A549 (cell line): ENCODE results near the gene MSN. TPM values are rescaled to one million over a fixed set of nuclear protein-coding genes. Genes with fewer than 3 reads are reported as not detected.
A peak's percentile ranks its signal among the peaks of the same experiment; 100 is the strongest.

Source experiments
- ATAC-seq, 2 experiments: fragments of 200-7000 bp in 1 of 2; fragments of >200 bp in 1 of 2; cut with Nextera tagmentation in 1 of 2; cut with Tn5 transposase in 1 of 2; 3 replicates each; pipeline versions ENCODE4 v1.8.0 to v1.9.1; 2018 to 2020; ENCODE audit warnings: mild to moderate bottlenecking in 1 of 2, moderate library complexity in 1 of 2
- CTCF ChIA-PET: fragments of 300-600 bp; sonication (Branson Sonifier 250); formaldehyde crosslinking; extraction: SDS; loops from one replicate; lab custom pipeline; 2021; ENCODE audit warnings: antibody characterized with exemption, inconsistent platforms; lab: Yijun Ruan, JAX
- POLR2A ChIA-PET: fragments of 350-600 bp; formaldehyde crosslinking; extraction: SDS; loops from one replicate; lab custom pipeline; 2021; ENCODE audit warnings: antibody characterized with exemption, inconsistent platforms; lab: Yijun Ruan, JAX
- DNase-seq, 2 experiments: peaks; one replicate each; pipeline versions ENCODE4 v3.0.0 to v3.0.0-alpha.2; 2011 to 2016; ENCODE audit warnings: low read depth in 1 of 2, low spot score in 1 of 2
- FAIRE-seq: peaks from 2 replicates; lab custom pipeline; 2011; peaks lifted over from hg19 to GRCh38; lab: Jason Lieb, UNC
- H3K27ac ChIP-seq, 2 experiments: fragments of >200 bp; sonication (Bioruptor Twin); formaldehyde crosslinking; 3 replicates each; pipeline ENCODE4 v1.5.1; 2016 to 2017
- H3K4me1 ChIP-seq: fragments of >200 bp; sonication (Bioruptor Twin); formaldehyde crosslinking; 3 replicates; pipeline ENCODE4 v1.6.1; 2016
- H3K4me2 ChIP-seq: fragments of >200 bp; sonication (Bioruptor Twin); formaldehyde crosslinking; 3 replicates; pipeline ENCODE4 v1.6.1; 2016
- H3K4me3 ChIP-seq: fragments of >200 bp; sonication (Bioruptor Twin); formaldehyde crosslinking; 3 replicates; pipeline ENCODE4 v1.5.1; 2016
- H3K9me3 ChIP-seq: fragments of >200 bp; sonication (Bioruptor Twin); formaldehyde crosslinking; 3 replicates; pipeline ENCODE4 v1.6.1; 2016
- BHLHE40 ChIP-seq: IDR thresholded peaks from 2 replicates; pipeline ENCODE4 v1.6.1; 2012; ENCODE audit warnings: low read depth, low read length, inconsistent platforms
- CBX2 ChIP-seq: fragments of 200-600 bp; sonication (generic); IDR thresholded peaks from 2 replicates; pipeline ENCODE4 v1.6.1; 2016; ENCODE audit warnings: low read depth, mild to moderate bottlenecking, borderline replicate concordance
- CEBPB ChIP-seq, 2 experiments: fragments of >200 bp in 1 of 2; sonication (Bioruptor Twin) in 1 of 2; formaldehyde crosslinking in 1 of 2; IDR thresholded peaks; 2 replicates each; pipeline ENCODE4 v1.6.1; 2012 to 2016
- CHD2 ChIP-seq: fragments of 150-350 bp; IDR thresholded peaks from 2 replicates; pipeline ENCODE4 v1.6.1; 2014; ENCODE audit warnings: low read length; ENCODE audit not compliant: partially characterized antibody
- EHF ChIP-seq: fragments of 250-450 bp; sonication (Bioruptor Pico); IDR thresholded peaks from 2 replicates; pipeline ENCODE4 v1.5.0; 2020; ENCODE audit warnings: mild to moderate bottlenecking
- EHMT2 ChIP-seq: fragments of 200-600 bp; sonication (generic); IDR thresholded peaks from 2 replicates; pipeline ENCODE4 v1.6.1; 2016; ENCODE audit warnings: antibody characterized with exemption, low read depth, mild to moderate bottlenecking, moderate library complexity
- EP300 ChIP-seq, 2 experiments: fragments of >200 bp; sonication (Bioruptor Twin); formaldehyde crosslinking; IDR thresholded peaks; 2 replicates in 1 of 2; 3 replicates in 1 of 2; pipeline ENCODE4 v1.6.1; 2016 to 2017
- GATA3 ChIP-seq: IDR thresholded peaks from 2 replicates; pipeline ENCODE4 v1.6.1; 2012; ENCODE audit warnings: borderline replicate concordance
- HEYL ChIP-seq: fragments of 250-450 bp; sonication (Bioruptor Pico); IDR thresholded peaks from 2 replicates; pipeline ENCODE4 v1.8.0; 2021; ENCODE audit warnings: mild to moderate bottlenecking, moderate library complexity
- HOXA7 ChIP-seq: fragments of 250-450 bp; sonication (Bioruptor Pico); IDR thresholded peaks from 2 replicates; pipeline ENCODE4 v1.5.0; 2020; ENCODE audit warnings: mild to moderate bottlenecking, moderate library complexity
- HOXB5 ChIP-seq: fragments of 250-450 bp; sonication (Bioruptor Pico); IDR thresholded peaks from 2 replicates; pipeline ENCODE4 v1.5.0; 2020; ENCODE audit warnings: mild to moderate bottlenecking, moderate library complexity
- JUN ChIP-seq, 2 experiments: fragments of >200 bp; sonication (Bioruptor Twin); formaldehyde crosslinking; IDR thresholded peaks; 2 replicates in 1 of 2; 3 replicates in 1 of 2; pipeline ENCODE4 v1.6.1; 2016 to 2017
- JUNB ChIP-seq: fragments of >200 bp; sonication (Bioruptor Twin); formaldehyde crosslinking; IDR thresholded peaks from 2 replicates; pipeline ENCODE4 v1.6.1; 2016
- KDM1A ChIP-seq: fragments of 200-600 bp; sonication (generic); IDR thresholded peaks from 2 replicates; pipeline ENCODE4 v1.6.1; 2016; ENCODE audit warnings: low read depth, mild to moderate bottlenecking
- KDM5A ChIP-seq: fragments of 200-600 bp; sonication (generic); IDR thresholded peaks from 2 replicates; pipeline ENCODE4 v1.6.1; 2016; ENCODE audit warnings: antibody characterized with exemption, mild to moderate bottlenecking
- MAFK ChIP-seq: fragments of 450-650 bp; IDR thresholded peaks from 2 replicates; pipeline ENCODE4 v1.6.1; 2014; ENCODE audit not compliant: partially characterized antibody
- NPAS2 ChIP-seq: fragments of 250-450 bp; sonication (Bioruptor Pico); IDR thresholded peaks from 2 replicates; pipeline ENCODE4 v1.8.0; 2022; ENCODE audit warnings: mild to moderate bottlenecking, moderate library complexity, borderline replicate concordance
- NR3C1 ChIP-seq: fragments of >200 bp; sonication (Bioruptor Twin); formaldehyde crosslinking; IDR thresholded peaks from 3 replicates; pipeline ENCODE4 v1.6.1; 2017
- POLR2A ChIP-seq: IDR thresholded peaks from 2 replicates; pipeline ENCODE4 v1.6.1; 2012; ENCODE audit warnings: mild to moderate bottlenecking, low read length
- POLR2AphosphoS2 ChIP-seq: conservative IDR thresholded peaks from 2 replicates; pipeline ENCODE4 v1.6.1; 2012; ENCODE audit warnings: low read length, improper control_type of control experiment, inconsistent platforms
- RARB ChIP-seq: fragments of 250-450 bp; sonication (Bioruptor Pico); IDR thresholded peaks from 2 replicates; pipeline ENCODE4 v1.8.0; 2021; ENCODE audit warnings: mild to moderate bottlenecking, moderate library complexity
- RCOR1 ChIP-seq: fragments of 150-350 bp; IDR thresholded peaks from 2 replicates; pipeline ENCODE4 v1.6.1; 2014; ENCODE audit warnings: antibody characterized with exemption, low read length, low read depth
- RFX5 ChIP-seq: fragments of 450-650 bp; IDR thresholded peaks from 2 replicates; pipeline ENCODE4 v1.7.1; 2014; ENCODE audit warnings: antibody characterized with exemption, mild to moderate bottlenecking, moderate library complexity
- SREBF2 ChIP-seq: fragments of 450-650 bp; IDR thresholded peaks from 2 replicates; pipeline ENCODE4 v1.6.1; 2014; ENCODE audit warnings: mild to moderate bottlenecking, moderate library complexity
- ZNF302 ChIP-seq: fragments of 250-450 bp; sonication (Bioruptor Pico); IDR thresholded peaks from 2 replicates; pipeline ENCODE4 v1.9.0; 2021; ENCODE audit warnings: inconsistent platforms, mild to moderate bottlenecking, moderate library complexity
- WGBS: methylation state at CpG from one replicate; pipeline ENCODE4 v1.1.6; 2017; ENCODE audit errors: missing lambda C conversion rate; 5-methylcytosine and 5-hydroxymethylcytosine counted together
- polyA plus RNA-seq, 4 experiments: library from polyadenylated mRNA; depleted of rRNA in 3 of 4; stranded (reverse); fragments of >200 nt; fragmentation: RNase III in 1 of 4; extraction: RNeasy Plus Mini Kit Qiagen cat#74134 plus additional on column Dnase treatment in 1 of 4; gene quantifications; 2 replicates in 3 of 4; 3 replicates in 1 of 4; pipeline ENCODE4 v1.2.3, GENCODE V29; 2011 to 2017
- TF ChIP-seq, protein P1 (sequence below): fragments of 250-450 bp; sonication (Bioruptor Pico); IDR thresholded peaks from 2 replicates; pipeline ENCODE4 v1.5.0; 2020; ENCODE audit warnings: low read depth, mild to moderate bottlenecking, moderate library complexity
- TF ChIP-seq, protein P2 (sequence below): IDR thresholded peaks from 2 replicates; pipeline ENCODE4 v1.6.1; 2012
- TF ChIP-seq, protein P3 (sequence below): IDR thresholded peaks from 2 replicates; pipeline ENCODE4 v1.6.1; 2012; ENCODE audit warnings: low read depth, borderline replicate concordance
- TF ChIP-seq, protein P4 (sequence below): fragments of 150-350 bp; IDR thresholded peaks from 2 replicates; pipeline ENCODE4 v1.6.1; 2014; ENCODE audit warnings: low read depth, mild to moderate bottlenecking, low read length
- TF ChIP-seq, protein P5 (sequence below): fragments of >200 bp; sonication (Bioruptor Twin); formaldehyde crosslinking; IDR thresholded peaks from 2 replicates; pipeline ENCODE4 v1.6.1; 2016
- TF ChIP-seq, protein P6 (sequence below): fragments of >200 bp; sonication (Bioruptor Twin); formaldehyde crosslinking; IDR thresholded peaks from 3 replicates; pipeline ENCODE4 v1.6.1; 2016

The MSN gene
- polyA plus RNA-seq, 2 of the 4 experiments (the other 2 are of a cell fraction): 269 to 285 TPM

DNA sequence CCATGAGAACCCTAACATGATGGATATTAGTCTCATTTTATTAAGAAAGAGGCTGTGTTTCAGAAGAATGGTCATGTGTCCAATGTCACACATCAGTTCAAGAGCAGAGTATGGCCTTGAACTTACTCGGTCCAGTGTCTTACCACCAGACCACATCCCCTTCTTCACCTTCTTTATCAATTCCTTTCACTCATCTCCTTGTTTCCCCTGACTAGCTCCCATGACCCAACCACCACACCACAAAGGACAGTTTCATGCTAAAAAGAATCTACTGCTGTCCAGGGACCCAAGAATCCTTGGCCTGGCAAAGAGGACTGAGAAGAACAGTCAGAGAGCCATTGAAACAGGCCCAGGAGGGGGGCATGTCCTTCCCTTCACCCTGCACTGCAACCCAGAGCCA, 33.6 kb upstream of the MSN start:
- ChIA-PET CTCF (no interaction called here), POLR2A (no interaction called here)
- WGBS: 67% methylated on average over 1 of the region's 1 CpG
- Histone ChIP-seq H3K9me3 (no peaks in the 10 kb centered on the region), H3K4me3 (no peak overlapping the region), H3K27ac (no peak overlapping the region), H3K4me2 (no peak overlapping the region), H3K4me1 (peaks cover 10% of the 10 kb centered on the region)
- FAIRE-seq (peak; percentile 7), ATAC-seq (no peak), DNase-seq (no peak)
- TF ChIP-seq MAFK: no peak
- TF ChIP-seq, protein P1, sequence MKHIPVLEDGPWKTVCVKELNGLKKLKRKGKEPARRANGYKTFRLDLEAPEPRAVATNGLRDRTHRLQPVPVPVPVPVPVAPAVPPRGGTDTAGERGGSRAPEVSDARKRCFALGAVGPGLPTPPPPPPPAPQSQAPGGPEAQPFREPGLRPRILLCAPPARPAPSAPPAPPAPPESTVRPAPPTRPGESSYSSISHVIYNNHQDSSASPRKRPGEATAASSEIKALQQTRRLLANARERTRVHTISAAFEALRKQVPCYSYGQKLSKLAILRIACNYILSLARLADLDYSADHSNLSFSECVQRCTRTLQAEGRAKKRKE: no peak
- no peak for TF ChIP-seq HOXB5 (CRISPR knock-in tag)
- no peak for TF ChIP-seq ZNF302 (CRISPR knock-in tag)
- TF ChIP-seq RCOR1: no peak
- TF ChIP-seq POLR2A: no peak
- TF ChIP-seq, protein P2, sequence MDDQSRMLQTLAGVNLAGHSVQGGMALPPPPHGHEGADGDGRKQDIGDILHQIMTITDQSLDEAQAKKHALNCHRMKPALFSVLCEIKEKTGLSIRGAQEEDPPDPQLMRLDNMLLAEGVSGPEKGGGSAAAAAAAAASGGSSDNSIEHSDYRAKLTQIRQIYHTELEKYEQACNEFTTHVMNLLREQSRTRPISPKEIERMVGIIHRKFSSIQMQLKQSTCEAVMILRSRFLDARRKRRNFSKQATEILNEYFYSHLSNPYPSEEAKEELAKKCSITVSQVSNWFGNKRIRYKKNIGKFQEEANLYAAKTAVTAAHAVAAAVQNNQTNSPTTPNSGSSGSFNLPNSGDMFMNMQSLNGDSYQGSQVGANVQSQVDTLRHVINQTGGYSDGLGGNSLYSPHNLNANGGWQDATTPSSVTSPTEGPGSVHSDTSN: no peak
- TF ChIP-seq, protein P3, sequence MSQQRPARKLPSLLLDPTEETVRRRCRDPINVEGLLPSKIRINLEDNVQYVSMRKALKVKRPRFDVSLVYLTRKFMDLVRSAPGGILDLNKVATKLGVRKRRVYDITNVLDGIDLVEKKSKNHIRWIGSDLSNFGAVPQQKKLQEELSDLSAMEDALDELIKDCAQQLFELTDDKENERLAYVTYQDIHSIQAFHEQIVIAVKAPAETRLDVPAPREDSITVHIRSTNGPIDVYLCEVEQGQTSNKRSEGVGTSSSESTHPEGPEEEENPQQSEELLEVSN: no peak
- TF ChIP-seq GATA3: no peak
- no peak for TF ChIP-seq EP300 (IDR thresholded peaks at IDR 0.05)
- TF ChIP-seq JUNB: no peak
- TF ChIP-seq BHLHE40: no peak

DNA sequence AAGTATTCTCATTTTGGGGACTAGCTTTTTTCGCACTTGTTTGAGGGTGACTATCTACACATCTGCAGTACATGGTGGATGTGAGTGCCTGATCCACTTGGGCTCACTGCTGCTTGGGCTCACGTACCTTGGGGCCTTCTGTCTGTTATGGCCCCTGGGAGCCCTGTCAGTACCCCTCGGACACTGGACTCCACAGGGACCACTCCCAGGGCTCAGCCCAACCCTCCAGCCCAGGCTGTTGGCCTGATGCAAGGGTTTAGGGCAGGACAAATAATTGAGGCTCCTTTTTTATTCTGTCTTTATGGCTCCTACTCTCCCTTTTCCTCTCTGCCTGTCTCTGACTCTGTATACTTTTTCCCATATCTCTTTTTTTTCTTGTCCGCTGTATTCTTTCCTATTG, 32.7 kb upstream of the MSN start:
- FAIRE-seq (no peak), ATAC-seq (no peak), DNase-seq (no peak)
- TF ChIP-seq HEYL (CRISPR knock-in tag) (no peak), POLR2AphosphoS2 (no peak), RFX5 (no peak), NPAS2 (CRISPR knock-in tag) (no peak), RCOR1 (no peak), KDM1A (no peak), EHMT2 (no peak)
- TF ChIP-seq, protein P4, sequence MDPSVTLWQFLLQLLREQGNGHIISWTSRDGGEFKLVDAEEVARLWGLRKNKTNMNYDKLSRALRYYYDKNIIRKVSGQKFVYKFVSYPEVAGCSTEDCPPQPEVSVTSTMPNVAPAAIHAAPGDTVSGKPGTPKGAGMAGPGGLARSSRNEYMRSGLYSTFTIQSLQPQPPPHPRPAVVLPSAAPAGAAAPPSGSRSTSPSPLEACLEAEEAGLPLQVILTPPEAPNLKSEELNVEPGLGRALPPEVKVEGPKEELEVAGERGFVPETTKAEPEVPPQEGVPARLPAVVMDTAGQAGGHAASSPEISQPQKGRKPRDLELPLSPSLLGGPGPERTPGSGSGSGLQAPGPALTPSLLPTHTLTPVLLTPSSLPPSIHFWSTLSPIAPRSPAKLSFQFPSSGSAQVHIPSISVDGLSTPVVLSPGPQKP: no peak
- WGBS: 85% methylated on average over 4 of the region's 4 CpGs
- Histone ChIP-seq H3K4me2 (no peak overlapping the region), H3K27ac (0 out of 6 replicates have a peak overlapping the region, but pooled peaks of 1 of the 2 experiments have one; percentile 26), H3K4me1 (peaks cover 10% of the 10 kb centered on the region), H3K4me3 (no peak overlapping the region), H3K9me3 (no peaks in the 10 kb centered on the region)
- CTCF ChIA-PET: interaction anchor here (0.7 to 1.1 kb wide), 2 partner anchors 9 to 94 kb away, joined by 3 to 4 read pairs; no protein-coding TSS in a partner anchor
- POLR2A ChIA-PET: no interaction called here

DNA sequence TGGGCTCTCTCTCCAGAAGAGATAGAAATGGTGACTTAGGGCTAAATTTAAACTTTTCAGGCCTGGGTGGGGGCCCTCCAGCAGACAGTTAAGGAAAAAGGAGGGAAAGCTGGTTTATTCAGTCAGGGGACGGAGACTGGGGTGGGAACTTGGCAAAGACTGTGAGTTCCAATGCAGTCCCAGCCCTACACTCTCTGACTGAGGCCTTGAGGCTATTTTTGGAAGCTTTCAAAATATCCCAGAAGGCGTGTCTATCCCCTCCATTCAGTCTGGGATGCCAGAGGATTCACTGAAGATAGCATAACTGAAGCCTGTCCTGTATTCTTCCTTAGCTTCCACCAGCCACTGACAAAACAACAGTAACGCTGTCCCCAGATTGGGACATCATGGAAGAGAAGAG, 32.1 kb upstream of the MSN start:
- ChIA-PET CTCF (interaction anchor here (0.7 to 1.1 kb wide), 2 partner anchors 9 to 93 kb away, joined by 3 to 4 read pairs; no protein-coding TSS in a partner anchor), POLR2A (no interaction called here)
- WGBS: 57% methylated on average over 3 of the region's 3 CpGs
- H3K4me1 ChIP-seq: peaks cover 10% of the 10 kb centered on the region
- no peaks in the 10 kb centered on the region for H3K9me3 ChIP-seq
- FAIRE-seq: no peak
- no peak for DNase-seq
- no peak overlapping the region for H3K4me3 ChIP-seq
- H3K27ac ChIP-seq: peak overlapping the region in 1 of 2 experiments; percentile 52; a peak in 2 of 6 replicates
- peak in 1 of 2 experiments; percentile 44; a peak in 2 of 6 replicates for ATAC-seq
- no peak overlapping the region for H3K4me2 ChIP-seq
- TF ChIP-seq CHD2: no peak
- TF ChIP-seq RARB (CRISPR knock-in tag): no peak
- no peak for TF ChIP-seq EHF (CRISPR knock-in tag)
- TF ChIP-seq, protein P5, sequence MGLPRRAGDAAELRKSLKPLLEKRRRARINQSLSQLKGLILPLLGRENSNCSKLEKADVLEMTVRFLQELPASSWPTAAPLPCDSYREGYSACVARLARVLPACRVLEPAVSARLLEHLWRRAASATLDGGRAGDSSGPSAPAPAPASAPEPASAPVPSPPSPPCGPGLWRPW: no peak
- TF ChIP-seq BHLHE40: no peak
- TF ChIP-seq NR3C1: no peak
- TF ChIP-seq POLR2AphosphoS2: no peak
- TF ChIP-seq HEYL (CRISPR knock-in tag): no peak
- no peak for TF ChIP-seq JUN (IDR thresholded peaks at IDR 0.05)
- no peak for TF ChIP-seq RCOR1
- no peak for TF ChIP-seq HOXA7
- TF ChIP-seq KDM5A: no peak
- TF ChIP-seq CBX2: no peak
- no peak for TF ChIP-seq CEBPB (IDR thresholded peaks at IDR 0.05)
- TF ChIP-seq, protein P6, sequence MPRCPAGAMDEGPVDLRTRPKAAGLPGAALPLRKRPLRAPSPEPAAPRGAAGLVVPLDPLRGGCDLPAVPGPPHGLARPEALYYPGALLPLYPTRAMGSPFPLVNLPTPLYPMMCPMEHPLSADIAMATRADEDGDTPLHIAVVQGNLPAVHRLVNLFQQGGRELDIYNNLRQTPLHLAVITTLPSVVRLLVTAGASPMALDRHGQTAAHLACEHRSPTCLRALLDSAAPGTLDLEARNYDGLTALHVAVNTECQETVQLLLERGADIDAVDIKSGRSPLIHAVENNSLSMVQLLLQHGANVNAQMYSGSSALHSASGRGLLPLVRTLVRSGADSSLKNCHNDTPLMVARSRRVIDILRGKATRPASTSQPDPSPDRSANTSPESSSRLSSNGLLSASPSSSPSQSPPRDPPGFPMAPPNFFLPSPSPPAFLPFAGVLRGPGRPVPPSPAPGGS: no peak
- no peak for TF ChIP-seq HOXB5 (CRISPR knock-in tag)
- no peak for TF ChIP-seq EP300 (IDR thresholded peaks at IDR 0.05)
- TF ChIP-seq SREBF2: no peak
- TF ChIP-seq KDM1A: no peak
